Transverse colon (tissue), 4 donors: ENCODE data around the gene SNRNP27.

Experiments used
- EP300 ChIP-seq: sonication (generic); formaldehyde crosslinking; IDR thresholded peaks from one replicate; pipeline ENCODE4 v1.6.1; 2017; ENCODE audit warnings: antibody characterized with exemption, low read depth
- POLR2A ChIP-seq: fragments of 450-650 bp; IDR thresholded peaks from one replicate; pipeline ENCODE4 v1.6.1; 2016; ENCODE audit warnings: antibody characterized with exemption, mild to moderate bottlenecking, moderate library complexity
- POLR2AphosphoS5 ChIP-seq, 3 donors: sonication (generic); formaldehyde crosslinking; IDR thresholded peaks; one replicate each; pipeline ENCODE4 v1.6.1; 2016; ENCODE audit warnings: antibody characterized with exemption in 3 of 3
- TF ChIP-seq, protein P1 (sequence below), 5 experiments: fragments of 200-600 bp in 3 of 5; fragments of 450-650 bp in 2 of 5; sonication (generic) in 3 of 5; IDR thresholded peaks; 1 replicate in 2 of 5; 2 replicates in 3 of 5; pipeline ENCODE4 v1.5.1; 2016 to 2017; ENCODE audit warnings: antibody characterized with exemption in 5 of 5, inconsistent platforms in 3 of 5, mild to moderate bottlenecking in 2 of 5, moderate library complexity in 1 of 5

DNA sequence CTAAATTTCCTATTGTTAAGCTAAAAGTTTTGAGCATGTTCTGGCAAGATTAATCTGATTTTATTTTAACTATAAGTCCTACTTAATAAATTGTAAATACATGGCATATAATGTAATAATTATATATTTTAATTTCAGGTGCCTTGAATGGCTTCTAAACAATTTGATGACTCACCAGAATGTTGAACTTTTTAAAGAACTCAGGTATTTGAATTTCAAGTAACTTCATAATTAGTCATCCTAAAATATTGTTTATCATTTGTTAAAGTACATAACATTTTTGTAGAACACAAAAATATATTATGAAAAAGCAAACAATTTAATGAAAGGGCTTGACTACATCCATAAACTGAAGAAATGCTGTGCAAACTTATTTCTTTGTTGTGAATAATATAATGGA, 49.8 kb upstream of the SNRNP27 start:
- TF ChIP-seq EP300, result no peak
- TF ChIP-seq, protein P1, sequence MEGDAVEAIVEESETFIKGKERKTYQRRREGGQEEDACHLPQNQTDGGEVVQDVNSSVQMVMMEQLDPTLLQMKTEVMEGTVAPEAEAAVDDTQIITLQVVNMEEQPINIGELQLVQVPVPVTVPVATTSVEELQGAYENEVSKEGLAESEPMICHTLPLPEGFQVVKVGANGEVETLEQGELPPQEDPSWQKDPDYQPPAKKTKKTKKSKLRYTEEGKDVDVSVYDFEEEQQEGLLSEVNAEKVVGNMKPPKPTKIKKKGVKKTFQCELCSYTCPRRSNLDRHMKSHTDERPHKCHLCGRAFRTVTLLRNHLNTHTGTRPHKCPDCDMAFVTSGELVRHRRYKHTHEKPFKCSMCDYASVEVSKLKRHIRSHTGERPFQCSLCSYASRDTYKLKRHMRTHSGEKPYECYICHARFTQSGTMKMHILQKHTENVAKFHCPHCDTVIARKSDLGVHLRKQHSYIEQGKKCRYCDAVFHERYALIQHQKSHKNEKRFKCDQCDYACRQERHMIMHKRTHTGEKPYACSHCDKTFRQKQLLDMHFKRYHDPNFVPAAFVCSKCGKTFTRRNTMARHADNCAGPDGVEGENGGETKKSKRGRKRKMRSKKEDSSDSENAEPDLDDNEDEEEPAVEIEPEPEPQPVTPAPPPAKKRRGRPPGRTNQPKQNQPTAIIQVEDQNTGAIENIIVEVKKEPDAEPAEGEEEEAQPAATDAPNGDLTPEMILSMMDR (IDR thresholded peaks at IDR 0.05), result no peak
- no peak for TF ChIP-seq POLR2A
- no peak for TF ChIP-seq POLR2AphosphoS5 (IDR thresholded peaks at IDR 0.05)
